ENCODE results near the gene SYNPR.

The SYNPR gene

DNA sequence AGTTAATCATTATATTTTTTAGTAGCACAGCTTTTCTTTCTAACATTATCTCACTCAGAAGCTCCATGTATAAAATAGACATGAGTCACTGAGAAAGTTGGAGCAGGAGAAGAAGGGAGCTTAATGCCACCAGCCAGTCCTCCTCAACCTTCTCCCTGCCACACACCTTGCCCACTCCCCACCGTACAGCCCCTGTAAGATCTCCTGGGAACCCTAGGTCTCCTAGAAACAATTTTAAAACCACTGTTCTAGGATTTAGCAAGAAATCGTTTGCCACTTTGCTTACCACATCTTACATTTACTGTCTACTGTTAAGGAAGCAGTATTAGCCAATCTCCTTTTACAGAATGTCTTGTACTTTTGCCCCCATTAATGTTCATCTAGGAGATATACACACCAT is 204.2 kb downstream of the SYNPR start:
- H3K4me2 ChIP-seq (ENCODE audit: insufficient read depth, low read length), result no peak overlapping the region
- H3K79me2 ChIP-seq (ENCODE audit: insufficient read depth, low read length), result no peaks in the 10 kb centered on the region
- no peaks in the 10 kb centered on the region for H3K9me3 ChIP-seq (ENCODE audit: insufficient read depth, low read length, severe bottlenecking)
- no peak for ATAC-seq (ENCODE audit: insufficient read depth, low read depth)
- TF ChIP-seq EZH2 (IDR thresholded peaks at IDR 0.05; ENCODE audit: borderline replicate concordance, low read depth, low read length, severe bottlenecking), result no peak
- TF ChIP-seq, protein P1, sequence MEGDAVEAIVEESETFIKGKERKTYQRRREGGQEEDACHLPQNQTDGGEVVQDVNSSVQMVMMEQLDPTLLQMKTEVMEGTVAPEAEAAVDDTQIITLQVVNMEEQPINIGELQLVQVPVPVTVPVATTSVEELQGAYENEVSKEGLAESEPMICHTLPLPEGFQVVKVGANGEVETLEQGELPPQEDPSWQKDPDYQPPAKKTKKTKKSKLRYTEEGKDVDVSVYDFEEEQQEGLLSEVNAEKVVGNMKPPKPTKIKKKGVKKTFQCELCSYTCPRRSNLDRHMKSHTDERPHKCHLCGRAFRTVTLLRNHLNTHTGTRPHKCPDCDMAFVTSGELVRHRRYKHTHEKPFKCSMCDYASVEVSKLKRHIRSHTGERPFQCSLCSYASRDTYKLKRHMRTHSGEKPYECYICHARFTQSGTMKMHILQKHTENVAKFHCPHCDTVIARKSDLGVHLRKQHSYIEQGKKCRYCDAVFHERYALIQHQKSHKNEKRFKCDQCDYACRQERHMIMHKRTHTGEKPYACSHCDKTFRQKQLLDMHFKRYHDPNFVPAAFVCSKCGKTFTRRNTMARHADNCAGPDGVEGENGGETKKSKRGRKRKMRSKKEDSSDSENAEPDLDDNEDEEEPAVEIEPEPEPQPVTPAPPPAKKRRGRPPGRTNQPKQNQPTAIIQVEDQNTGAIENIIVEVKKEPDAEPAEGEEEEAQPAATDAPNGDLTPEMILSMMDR (IDR thresholded peaks at IDR 0.05; ENCODE audit: borderline replicate concordance, extremely low read depth, low read length, poor library complexity, severe bottlenecking), result no peak
- no peaks in the 10 kb centered on the region for H4K20me1 ChIP-seq (ENCODE audit: insufficient read depth, low read length)
- no peak overlapping the region for H2AFZ ChIP-seq (ENCODE audit: low read depth, low read length)
- H3K27ac ChIP-seq (ENCODE audit: low read length), result no peak overlapping the region
- H3K27me3 ChIP-seq (ENCODE audit: insufficient read depth, low read length, poor library complexity), result no peaks in the 10 kb centered on the region
- no peaks in the 10 kb centered on the region for H3K4me1 ChIP-seq (ENCODE audit: insufficient read depth, low read length)
- no peak overlapping the region for H3K4me3 ChIP-seq (ENCODE audit: low read depth in 1 of 2, low read length in 2 of 2)
- no peak for DNase-seq
- H3K9ac ChIP-seq (ENCODE audit: low read depth, low read length), result no peak overlapping the region
- H3K36me3 ChIP-seq (ENCODE audit: insufficient read depth, low read length), result no peaks in the 10 kb centered on the region

DNA sequence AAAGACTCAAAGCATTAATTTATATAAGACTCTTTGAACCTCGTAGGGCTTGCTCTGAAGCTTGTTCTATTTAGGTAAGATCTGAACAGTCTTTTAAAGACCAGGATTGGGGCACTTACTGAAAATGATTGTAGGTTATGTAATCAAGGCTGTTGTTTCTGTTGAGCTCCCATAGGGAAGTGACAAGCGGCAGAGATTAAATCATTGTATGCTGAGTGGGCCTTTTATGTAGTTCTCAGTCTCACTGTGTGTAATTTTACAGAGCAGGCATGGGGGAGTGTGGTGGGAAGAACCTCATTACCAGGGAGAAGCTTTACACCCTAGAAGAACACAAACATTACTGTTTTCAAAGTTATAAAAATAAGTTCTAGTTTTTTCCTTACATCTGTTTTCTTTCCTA is 214.4 kb downstream of the SYNPR start:
- Histone ChIP-seq H3K27ac (ENCODE audit: low read length) (no peak overlapping the region), H3K4me1 (ENCODE audit: insufficient read depth, low read length) (no peaks in the 10 kb centered on the region), H3K4me3 (ENCODE audit: low read depth in 1 of 2, low read length in 2 of 2) (no peak overlapping the region), H3K79me2 (ENCODE audit: insufficient read depth, low read length) (no peaks in the 10 kb centered on the region), H4K20me1 (ENCODE audit: insufficient read depth, low read length) (no peaks in the 10 kb centered on the region), H3K27me3 (ENCODE audit: insufficient read depth, low read length, poor library complexity) (no peaks in the 10 kb centered on the region), H3K9ac (ENCODE audit: low read depth, low read length) (no peak overlapping the region), H3K4me2 (ENCODE audit: insufficient read depth, low read length) (no peak overlapping the region), H3K9me3 (ENCODE audit: insufficient read depth, low read length, severe bottlenecking) (no peaks in the 10 kb centered on the region), H2AFZ (ENCODE audit: low read depth, low read length) (no peak overlapping the region; the same call in 1 of the 2 replicates), H3K36me3 (ENCODE audit: insufficient read depth, low read length) (no peaks in the 10 kb centered on the region)
- ATAC-seq (ENCODE audit: insufficient read depth, low read depth) (no peak), DNase-seq (no peak)
- TF ChIP-seq, protein P1 (IDR thresholded peaks at IDR 0.05; ENCODE audit: borderline replicate concordance, extremely low read depth, low read length, poor library complexity, severe bottlenecking), result no peak
- no peak for TF ChIP-seq EZH2 (IDR thresholded peaks at IDR 0.05; ENCODE audit: borderline replicate concordance, low read depth, low read length, severe bottlenecking)

DNA sequence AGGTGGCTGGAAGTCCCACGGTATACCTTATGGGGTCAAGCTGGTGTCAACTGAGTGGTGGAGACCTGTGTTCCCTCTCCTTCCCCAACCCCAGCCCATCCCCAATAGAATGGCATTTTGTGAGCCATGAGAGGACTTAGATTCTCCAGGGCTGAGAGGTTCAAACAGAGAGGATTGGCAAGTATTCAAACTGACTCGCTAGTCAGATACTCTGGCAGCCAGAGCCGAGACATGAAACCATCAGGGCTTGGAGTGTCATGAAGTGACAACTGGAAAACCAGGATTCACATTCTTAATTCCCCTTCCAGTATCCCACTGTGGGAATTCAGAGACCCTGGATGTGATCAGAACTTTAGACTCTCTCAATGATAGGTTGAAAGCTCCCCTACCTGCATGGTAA is 215.0 kb downstream of the SYNPR start:
- Histone ChIP-seq H3K4me1 (ENCODE audit: insufficient read depth, low read length) (no peaks in the 10 kb centered on the region), H3K36me3 (ENCODE audit: insufficient read depth, low read length) (no peaks in the 10 kb centered on the region), H3K9me3 (ENCODE audit: insufficient read depth, low read length, severe bottlenecking) (no peaks in the 10 kb centered on the region), H3K4me3 (ENCODE audit: low read depth in 1 of 2, low read length in 2 of 2) (no peak overlapping the region), H3K27ac (ENCODE audit: low read length) (no peak overlapping the region), H4K20me1 (ENCODE audit: insufficient read depth, low read length) (no peaks in the 10 kb centered on the region), H3K9ac (ENCODE audit: low read depth, low read length) (no peak overlapping the region), H3K4me2 (ENCODE audit: insufficient read depth, low read length) (no peak overlapping the region), H3K27me3 (ENCODE audit: insufficient read depth, low read length, poor library complexity) (no peaks in the 10 kb centered on the region), H3K79me2 (ENCODE audit: insufficient read depth, low read length) (no peaks in the 10 kb centered on the region), H2AFZ (ENCODE audit: low read depth, low read length) (no peak overlapping the region)
- ATAC-seq (ENCODE audit: insufficient read depth, low read depth) (no peak), DNase-seq (no peak)
- no peak for TF ChIP-seq EZH2 (IDR thresholded peaks at IDR 0.05; ENCODE audit: borderline replicate concordance, low read depth, low read length, severe bottlenecking)
- TF ChIP-seq, protein P1 (IDR thresholded peaks at IDR 0.05; ENCODE audit: borderline replicate concordance, extremely low read depth, low read length, poor library complexity, severe bottlenecking), result no peak

DNA sequence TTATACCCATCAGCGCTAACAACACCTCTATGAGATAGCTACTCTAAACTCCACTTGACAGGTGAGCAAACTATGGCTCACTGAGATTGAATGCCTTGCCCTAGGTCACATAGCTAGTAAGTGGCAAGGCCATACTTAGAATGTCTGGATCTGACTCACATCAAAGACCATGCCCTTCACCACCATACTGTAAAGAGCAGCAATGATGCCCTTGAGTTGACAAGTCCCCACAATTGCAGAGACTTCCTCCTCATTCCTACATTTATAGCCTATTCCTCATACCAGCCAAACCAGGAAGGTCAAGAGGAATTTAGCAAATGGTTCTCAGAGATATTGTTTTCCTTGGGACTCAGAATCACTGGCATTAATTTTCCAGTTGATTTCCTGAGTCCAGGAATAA is 216.5 kb downstream of the SYNPR start:
- H4K20me1 ChIP-seq (ENCODE audit: insufficient read depth, low read length), result no peaks in the 10 kb centered on the region
- no peak overlapping the region for H3K27ac ChIP-seq (ENCODE audit: low read length)
- H2AFZ ChIP-seq (ENCODE audit: low read depth, low read length), result no peak overlapping the region
- H3K4me1 ChIP-seq (ENCODE audit: insufficient read depth, low read length), result no peaks in the 10 kb centered on the region
- no peaks in the 10 kb centered on the region for H3K36me3 ChIP-seq (ENCODE audit: insufficient read depth, low read length)
- no peak overlapping the region for H3K4me2 ChIP-seq (ENCODE audit: insufficient read depth, low read length)
- ATAC-seq (ENCODE audit: insufficient read depth, low read depth) (no peak), DNase-seq (no peak)
- H3K79me2 ChIP-seq (ENCODE audit: insufficient read depth, low read length), result no peaks in the 10 kb centered on the region
- H3K9me3 ChIP-seq (ENCODE audit: insufficient read depth, low read length, severe bottlenecking), result no peaks in the 10 kb centered on the region
- no peak overlapping the region for H3K4me3 ChIP-seq (ENCODE audit: low read depth in 1 of 2, low read length in 2 of 2)
- H3K27me3 ChIP-seq (ENCODE audit: insufficient read depth, low read length, poor library complexity), result no peaks in the 10 kb centered on the region
- no peak overlapping the region for H3K9ac ChIP-seq (ENCODE audit: low read depth, low read length)
- TF ChIP-seq, protein P1 (IDR thresholded peaks at IDR 0.05; ENCODE audit: borderline replicate concordance, extremely low read depth, low read length, poor library complexity, severe bottlenecking), result no peak
